ENCODE results near the gene AMOTL1.

DNA sequence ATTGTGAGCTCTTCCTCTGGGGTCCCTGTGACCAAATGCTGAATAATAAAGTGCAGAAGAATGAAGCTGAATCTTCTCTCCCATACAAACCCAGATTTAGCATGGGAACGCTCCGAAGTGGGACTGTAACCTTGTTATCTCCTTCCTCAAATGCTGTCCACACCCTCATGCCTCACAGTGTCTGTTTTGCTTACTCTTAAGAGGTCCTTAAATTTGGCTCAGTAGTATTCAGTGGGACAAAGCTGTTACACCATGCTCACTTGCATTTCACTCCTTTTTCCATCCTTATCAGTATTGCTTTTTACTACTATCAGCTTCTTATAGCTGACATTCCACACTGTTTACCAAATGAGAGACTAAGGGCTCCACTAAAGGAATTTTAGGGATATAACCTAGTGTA is 13.8 kb upstream of the AMOTL1 start:
- TF ChIP-seq, protein P1, sequence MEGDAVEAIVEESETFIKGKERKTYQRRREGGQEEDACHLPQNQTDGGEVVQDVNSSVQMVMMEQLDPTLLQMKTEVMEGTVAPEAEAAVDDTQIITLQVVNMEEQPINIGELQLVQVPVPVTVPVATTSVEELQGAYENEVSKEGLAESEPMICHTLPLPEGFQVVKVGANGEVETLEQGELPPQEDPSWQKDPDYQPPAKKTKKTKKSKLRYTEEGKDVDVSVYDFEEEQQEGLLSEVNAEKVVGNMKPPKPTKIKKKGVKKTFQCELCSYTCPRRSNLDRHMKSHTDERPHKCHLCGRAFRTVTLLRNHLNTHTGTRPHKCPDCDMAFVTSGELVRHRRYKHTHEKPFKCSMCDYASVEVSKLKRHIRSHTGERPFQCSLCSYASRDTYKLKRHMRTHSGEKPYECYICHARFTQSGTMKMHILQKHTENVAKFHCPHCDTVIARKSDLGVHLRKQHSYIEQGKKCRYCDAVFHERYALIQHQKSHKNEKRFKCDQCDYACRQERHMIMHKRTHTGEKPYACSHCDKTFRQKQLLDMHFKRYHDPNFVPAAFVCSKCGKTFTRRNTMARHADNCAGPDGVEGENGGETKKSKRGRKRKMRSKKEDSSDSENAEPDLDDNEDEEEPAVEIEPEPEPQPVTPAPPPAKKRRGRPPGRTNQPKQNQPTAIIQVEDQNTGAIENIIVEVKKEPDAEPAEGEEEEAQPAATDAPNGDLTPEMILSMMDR (IDR thresholded peaks at IDR 0.05), result no peak
- TF ChIP-seq ZFX (IDR thresholded peaks at IDR 0.05; ENCODE audit: borderline replicate concordance), result no peak
